HL-60/S4 treated with retinoic acid at 250 ng/mL for 4 days and 3 days (cell line): ENCODE results near the gene CTTNBP2NL.
"Not testable (repeated sequence)": the region's sequence is repeated elsewhere in the genome, so short reads cannot be mapped to it uniquely, and the experiment has no call there.

ENCODE experiments used
- in situ Hi-C: fragments of 300-500 bp; cut with MboI; formaldehyde crosslinking; loops from 2 replicates; pipeline ENCODE4 v1.7.0; 2022; ENCODE audit warnings: low sequenced_read_pairs

The CTTNBP2NL gene

GRCh38 chr1:112410673-112411072, 14.7 kb downstream of the CTTNBP2NL start:
- in situ Hi-C loops = no loop called here

- in situ Hi-C loops = no loop called here
Observed at GRCh38 chr1:112417271-112417670, 21.3 kb downstream of the CTTNBP2NL start.

- in situ Hi-C loops = no loop called here
Observed at GRCh38 chr1:112418099-112418892, 22.3 kb downstream of the CTTNBP2NL start.

GRCh38 chr1:112423207-112423606, 27.2 kb downstream of the CTTNBP2NL start:
- in situ Hi-C loops = no loop called here

GRCh38 chr1:112423666-112424065, 27.7 kb downstream of the CTTNBP2NL start:
- in situ Hi-C loops = not testable (repeated sequence)

- in situ Hi-C loops = no loop called here
Observed at GRCh38 chr1:112429749-112430148, 33.7 kb downstream of the CTTNBP2NL start.

- in situ Hi-C loops = no loop called here
Observed at GRCh38 chr1:112431038-112431437, 35.0 kb downstream of the CTTNBP2NL start.

- in situ Hi-C loops = no loop called here
Observed at GRCh38 chr1:112435448-112435847, 39.4 kb downstream of the CTTNBP2NL start.

- in situ Hi-C loops = no loop called here
Observed at GRCh38 chr1:112436384-112437156, 40.6 kb downstream of the CTTNBP2NL start.

GRCh38 chr1:112438156-112438555, 42.1 kb downstream of the CTTNBP2NL start:
- in situ Hi-C loops = not testable (repeated sequence)

- in situ Hi-C loops = no loop called here
Observed at GRCh38 chr1:112439592-112439991, 43.6 kb downstream of the CTTNBP2NL start.

GRCh38 chr1:112440574-112440973, 44.6 kb downstream of the CTTNBP2NL start:
- in situ Hi-C loops = no loop called here

GRCh38 chr1:112444269-112444668, 48.3 kb downstream of the CTTNBP2NL start:
- in situ Hi-C loops = no loop called here

- in situ Hi-C loops = no loop called here
Observed at GRCh38 chr1:112445596-112445995, 49.6 kb downstream of the CTTNBP2NL start.

- in situ Hi-C loops = no loop called here
Observed at GRCh38 chr1:112446411-112446810, 50.4 kb downstream of the CTTNBP2NL start.

GRCh38 chr1:112448904-112449629, 53.1 kb downstream of the CTTNBP2NL start:
- in situ Hi-C loops = no loop called here

- in situ Hi-C loops = no loop called here
Observed at GRCh38 chr1:112449630-112449983, 53.6 kb downstream of the CTTNBP2NL start.

- in situ Hi-C loops = no loop called here
Observed at GRCh38 chr1:112450773-112451172, 54.8 kb downstream of the CTTNBP2NL start.

GRCh38 chr1:112451301-112451700, 55.3 kb downstream of the CTTNBP2NL start:
- in situ Hi-C loops = not testable (repeated sequence)

- in situ Hi-C loops = no loop called here
Observed at GRCh38 chr1:112453876-112454275, 57.9 kb downstream of the CTTNBP2NL start.

GRCh38 chr1:112454316-112454715, 58.3 kb downstream of the CTTNBP2NL start:
- in situ Hi-C loops = no loop called here
